ENCODE data around the gene TVP23A.

Gene TVP23A

GRCh38 chr16:10743610-10744369 is 74.8 kb downstream of the TVP23A start, which contains the start of gene NUBP1 (continued):
- TF ChIP-seq ZNF747 (tag by site-specific recombination; IDR thresholded peaks at IDR 0.05) (no peak), SCRT2 (tag by site-specific recombination; IDR thresholded peaks at IDR 0.05) (peak; percentile 51; the same call in 1 of the 2 replicates), ZNF157 (tag by site-specific recombination; IDR thresholded peaks at IDR 0.05) (no peak), ZNF404 (tag by site-specific recombination; IDR thresholded peaks at IDR 0.05) (no peak), SALL2 (tag by site-specific recombination; IDR thresholded peaks at IDR 0.05; ENCODE audit: borderline replicate concordance) (no peak), ZFHX2 (tag by site-specific recombination; conservative IDR thresholded peaks at IDR 0.05) (peak; percentile 94), ZSCAN16 (tag by site-specific recombination; IDR thresholded peaks at IDR 0.05) (no peak), KLF7 (tag by site-specific recombination; IDR thresholded peaks at IDR 0.05; ENCODE audit: borderline replicate concordance) (peak; percentile 86; the same call in 1 of the 2 replicates), ZNF660 (tag by site-specific recombination; IDR thresholded peaks at IDR 0.05) (peak; percentile 75), HOXD13 (CRISPR knock-in tag; IDR thresholded peaks at IDR 0.05; ENCODE audit: borderline replicate concordance) (no peak), ZNF133 (tag by site-specific recombination; IDR thresholded peaks at IDR 0.05) (no peak), ZNF521 (tag by site-specific recombination; IDR thresholded peaks at IDR 0.05) (no peak), ATF2 (tag by site-specific recombination; IDR thresholded peaks at IDR 0.05; ENCODE audit: low read depth) (no peak), ZNF274 (IDR thresholded peaks at IDR 0.05; ENCODE audit: low read length) (no peak), ZNF274 (tag by site-specific recombination; IDR thresholded peaks at IDR 0.05; ENCODE audit: borderline replicate concordance) (no peak), ZNF10 (tag by site-specific recombination; IDR thresholded peaks at IDR 0.05) (peak; percentile 85), ZNF549 (tag by site-specific recombination; IDR thresholded peaks at IDR 0.05) (no peak), ZNF610 (tag by site-specific recombination; IDR thresholded peaks at IDR 0.05; ENCODE audit: borderline replicate concordance) (peak; percentile 66; the same call in 1 of the 2 replicates), OSR2 (tag by site-specific recombination; IDR thresholded peaks at IDR 0.05) (no peak), ZNF670 (tag by site-specific recombination; IDR thresholded peaks at IDR 0.05; ENCODE audit: low read depth) (no peak), ZNF202 (tag by site-specific recombination; IDR thresholded peaks at IDR 0.05; ENCODE audit: borderline replicate concordance) (no peak), ZNF530 (tag by site-specific recombination; IDR thresholded peaks at IDR 0.05; ENCODE audit: low read depth) (no peak), ZNF214 (tag by site-specific recombination; IDR thresholded peaks at IDR 0.05; ENCODE audit: borderline replicate concordance) (no peak), PRDM2 (tag by site-specific recombination; IDR thresholded peaks at IDR 0.05; ENCODE audit: borderline replicate concordance) (no peak), EGR2 (tag by site-specific recombination; IDR thresholded peaks at IDR 0.05; ENCODE audit: low read depth) (peak; percentile 92), ZNF510 (tag by site-specific recombination; IDR thresholded peaks at IDR 0.05; ENCODE audit: insufficient replicate concordance) (no peak), ZNF704 (tag by site-specific recombination; IDR thresholded peaks at IDR 0.05) (no peak), ZNF600 (tag by site-specific recombination; IDR thresholded peaks at IDR 0.05) (peak; percentile 83), KLF8 (tag by site-specific recombination; IDR thresholded peaks at IDR 0.05) (peak; percentile 74; the same call in 1 of the 2 replicates), ZNF26 (tag by site-specific recombination; IDR thresholded peaks at IDR 0.05) (no peak), ZNF155 (tag by site-specific recombination; IDR thresholded peaks at IDR 0.05) (no peak)

Measured in HEK293 (cell line).